SK-N-SH (cell line): ENCODE results near the gene TWNK. TPM values are rescaled to one million over a fixed set of nuclear protein-coding genes. Genes with fewer than 3 reads are reported as not detected.

Experiments used
- CTCF ChIA-PET: fragments of 300-600, 350-600 bp; formaldehyde crosslinking; extraction: SDS; loops from one replicate; lab custom pipeline; 2021; lab: Yijun Ruan, JAX
- POLR2A ChIA-PET: fragments of 350-600 bp; sonication (Branson Sonifier 250); formaldehyde crosslinking; extraction: SDS; loops from one replicate; lab custom pipeline; 2020; ENCODE audit warnings: antibody characterized with exemption, inconsistent platforms; lab: Yijun Ruan, JAX
- DNase-seq: peaks from one replicate; pipeline ENCODE4 v3.0.0; 2012
- H2AFZ ChIP-seq: fragments of 200-600 bp; sonication (generic); 2 replicates; pipeline ENCODE4 v1.8.1; 2016; ENCODE audit warnings: antibody characterized with exemption, mild to moderate bottlenecking, low read depth
- H3F3A ChIP-seq: fragments of 200-600 bp; sonication (generic); replicated peaks from 2 replicates; pipeline ENCODE3; 2016; ENCODE audit warnings: antibody characterized with exemption, mild to moderate bottlenecking; ENCODE audit not compliant: insufficient read depth
- H3K27ac ChIP-seq, 2 experiments: fragments of 200-500 bp in 1 of 2; fragments of 200-600 bp in 1 of 2; sonication (Bioruptor generic) in 1 of 2; sonication (generic), shearing (Covaris generic) in 1 of 2; 2 replicates each; pipeline versions ENCODE4 v1.5.1 to v1.6.1; 2014 to 2016; ENCODE audit warnings: low read depth in 2 of 2, inconsistent platforms in 1 of 2, low read length in 1 of 2, mild to moderate bottlenecking in 1 of 2, mixed read lengths in 1 of 2
- H3K27me3 ChIP-seq: fragments of 200-600 bp; sonication (generic), shearing (Covaris generic); 2 replicates; pipeline ENCODE4 v1.6.1; 2016; ENCODE audit warnings: mixed run types; ENCODE audit not compliant: insufficient read depth
- H3K36me3 ChIP-seq, 2 experiments: fragments of 200-500 bp in 1 of 2; fragments of 200-600 bp in 1 of 2; sonication (Bioruptor generic) in 1 of 2; sonication (generic) in 1 of 2; replicated peaks in 1 of 2; 2 replicates each; pipeline versions ENCODE3 to v1.5.1; 2014 to 2016; ENCODE audit warnings: low read length in 1 of 2, mild to moderate bottlenecking in 1 of 2; ENCODE audit not compliant: insufficient read depth in 2 of 2, control insufficient read depth in 1 of 2
- H3K4me1 ChIP-seq, 2 experiments: fragments of 200-500 bp in 1 of 2; fragments of 200-600 bp in 1 of 2; sonication (Bioruptor generic) in 1 of 2; sonication (generic), shearing (Covaris generic) in 1 of 2; 2 replicates each; pipeline versions ENCODE4 v1.5.1 to v1.6.1; 2014 to 2016; ENCODE audit warnings: low read depth in 1 of 2, low read length in 1 of 2, mixed run types in 1 of 2; ENCODE audit not compliant: insufficient read depth in 2 of 2, control insufficient read depth in 1 of 2
- H3K4me2 ChIP-seq: fragments of 200-600 bp; sonication (generic), shearing (Covaris generic); 2 replicates; pipeline ENCODE4 v1.6.1; 2017; ENCODE audit warnings: mixed run types
- H3K4me3 ChIP-seq, 2 experiments: fragments of 200-500 bp in 1 of 2; fragments of 200-600 bp in 1 of 2; sonication (Bioruptor generic) in 1 of 2; sonication (generic), shearing (Covaris generic) in 1 of 2; 2 replicates each; pipeline versions ENCODE4 v1.5.1 to v1.8.1; 2014 to 2016; ENCODE audit warnings: low read depth in 2 of 2, inconsistent platforms in 1 of 2, low read length in 1 of 2, mild to moderate bottlenecking in 1 of 2, mixed read lengths in 1 of 2, moderate library complexity in 1 of 2
- H3K79me2 ChIP-seq: fragments of 200-600 bp; sonication (generic); 2 replicates; pipeline ENCODE4 v1.8.1; 2017; ENCODE audit warnings: mild to moderate bottlenecking; ENCODE audit not compliant: insufficient read depth
- H3K9ac ChIP-seq: fragments of 200-600 bp; sonication (generic); 2 replicates; pipeline ENCODE4 v1.6.1; 2017; ENCODE audit warnings: mixed run types
- H3K9me2 ChIP-seq: fragments of 200-600 bp; sonication (generic); 2 replicates; pipeline ENCODE4 v1.6.1; 2017; ENCODE audit warnings: mixed run types
- H3K9me3 ChIP-seq: fragments of 200-600 bp; sonication (generic); 2 replicates; pipeline ENCODE4 v1.6.1; 2017; ENCODE audit warnings: mixed run types, mild to moderate bottlenecking, moderate library complexity
- H4K20me1 ChIP-seq: fragments of 200-600 bp; sonication (generic); 2 replicates; pipeline ENCODE4 v1.6.1; 2017; ENCODE audit warnings: mild to moderate bottlenecking, mixed run types; ENCODE audit not compliant: insufficient read depth
- CHD2 ChIP-seq: fragments of 150-350 bp; IDR thresholded peaks from 2 replicates; pipeline ENCODE4 v1.6.1; 2018; ENCODE audit warnings: low read length; ENCODE audit not compliant: partially characterized antibody
- CTCF ChIP-seq: fragments of 200-600 bp; sonication (generic); IDR thresholded peaks from 2 replicates; pipeline ENCODE4 v1.6.1; 2017; ENCODE audit warnings: antibody characterized with exemption, mild to moderate bottlenecking, moderate library complexity
- ELF1 ChIP-seq: IDR thresholded peaks from 2 replicates; pipeline ENCODE4 v1.4.0; 2012
- FOSL2 ChIP-seq: IDR thresholded peaks from 2 replicates; pipeline ENCODE4 v1.4.0; 2012; ENCODE audit warnings: low read depth, mild to moderate bottlenecking, moderate library complexity, borderline replicate concordance
- FOXJ3 ChIP-seq: sonication (generic); formaldehyde crosslinking; IDR thresholded peaks from 2 replicates; pipeline ENCODE4 v1.5.1; 2020; ENCODE audit warnings: mild to moderate bottlenecking, missing genetic modification reagents
- FOXM1 ChIP-seq: IDR thresholded peaks from 2 replicates; pipeline ENCODE4 v1.4.0; 2012; ENCODE audit warnings: low read depth, mild to moderate bottlenecking
- GABPA ChIP-seq: IDR thresholded peaks from 2 replicates; pipeline ENCODE4 v1.4.0; 2012; ENCODE audit warnings: low read depth, mild to moderate bottlenecking
- IRF3 ChIP-seq: fragments of 150-350 bp; IDR thresholded peaks from 2 replicates; pipeline ENCODE4 v1.6.1; 2016; ENCODE audit warnings: mild to moderate bottlenecking, low read depth, low read length
- JUND ChIP-seq: IDR thresholded peaks from 2 replicates; pipeline ENCODE4 v1.4.0; 2012
- MEF2A ChIP-seq: IDR thresholded peaks from 2 replicates; pipeline ENCODE4 v1.4.0; 2012; ENCODE audit warnings: low read depth, borderline replicate concordance
- MXI1 ChIP-seq: IDR thresholded peaks from 2 replicates; pipeline ENCODE4 v1.6.1; 2012; ENCODE audit warnings: mild to moderate bottlenecking, low read depth, low read length, improper control_type of control experiment
- NFIC ChIP-seq: IDR thresholded peaks from 2 replicates; pipeline ENCODE4 v1.4.0; 2012; ENCODE audit warnings: borderline replicate concordance
- RAD21 ChIP-seq: IDR thresholded peaks from 2 replicates; pipeline ENCODE4 v1.6.1; 2012; ENCODE audit warnings: mild to moderate bottlenecking, low read length
- RXRA ChIP-seq: IDR thresholded peaks from 2 replicates; pipeline ENCODE4 v1.4.0; 2012; ENCODE audit warnings: low read depth, mild to moderate bottlenecking, borderline replicate concordance
- SIN3A ChIP-seq: IDR thresholded peaks from 2 replicates; pipeline ENCODE4 v1.6.1; 2012; ENCODE audit warnings: low read depth, mild to moderate bottlenecking, low read length, moderate library complexity, borderline replicate concordance
- SMC3 ChIP-seq: IDR thresholded peaks from 2 replicates; pipeline ENCODE4 v1.6.1; 2012; ENCODE audit warnings: low read depth, low read length, improper control_type of control experiment
- TCF12 ChIP-seq: IDR thresholded peaks from 2 replicates; pipeline ENCODE4 v1.4.0; 2012
- TEAD4 ChIP-seq: IDR thresholded peaks from 2 replicates; pipeline ENCODE4 v1.4.0; 2012; ENCODE audit warnings: mild to moderate bottlenecking, borderline replicate concordance; ENCODE audit not compliant: insufficient read depth
- YY1 ChIP-seq: IDR thresholded peaks from 2 replicates; pipeline ENCODE4 v1.4.0; 2012; ENCODE audit warnings: low read depth, mild to moderate bottlenecking
- ZBTB33 ChIP-seq: IDR thresholded peaks from 2 replicates; pipeline ENCODE4 v1.4.0; 2012; ENCODE audit warnings: low read depth, borderline replicate concordance
- WGBS: methylation state at CpG from one replicate; pipeline ENCODE4 v1.1.6; 2017; ENCODE audit warnings: low lambda C conversion rate; 5-methylcytosine and 5-hydroxymethylcytosine counted together
- polyA plus RNA-seq, 3 experiments: library from polyadenylated mRNA; depleted of rRNA; stranded (reverse); fragments of >200 nt; gene quantifications; 2 replicates each; pipeline ENCODE4 v1.2.3, GENCODE V29; 2012

The TWNK gene
- polyA plus RNA-seq, 1 of the 3 experiments (the other 2 are of a cell fraction): 16.4 TPM

GRCh38 chr10:100988166-100988565 lies 823 bp downstream of the TWNK start:
- DNase-seq: no peak

GRCh38 chr10:100989088-100989487 lies 1.7 kb downstream of the TWNK start:
- Histone ChIP-seq H3K36me3 (peaks cover 29 to 52% of the 10 kb centered on the region in 2 experiments), H3K9ac (no peak overlapping the region), H3K9me2 (no peaks in the 10 kb centered on the region), H3K27ac (no peak overlapping the region), H3F3A (peaks cover 4% of the 10 kb centered on the region), H4K20me1 (0 out of 2 replicates have a peak, but pooled peaks cover 4% of the 10 kb centered on the region), H2AFZ (no peak overlapping the region), H3K4me3 (peak overlapping the region in 1 of 2 experiments; percentile 98; a peak in 2 of 4 replicates), H3K79me2 (peaks cover 57% of the 10 kb centered on the region), H3K9me3 (no peaks in the 10 kb centered on the region), H3K4me1 (peaks cover 21 to 45% of the 10 kb centered on the region in 2 experiments), H3K4me2 (peak overlapping the region; percentile 98), H3K27me3 (no peaks in the 10 kb centered on the region)
- TF ChIP-seq SMC3: no peak
- TF ChIP-seq RXRA: no peak
- no peak for TF ChIP-seq MEF2A
- TF ChIP-seq MXI1: no peak
- TF ChIP-seq SIN3A: no peak
- no peak for TF ChIP-seq FOXJ3 (CRISPR knock-in tag)
- TF ChIP-seq FOXM1: no peak
- TF ChIP-seq TCF12: no peak
- TF ChIP-seq NFIC: no peak
- no peak for TF ChIP-seq CTCF
- TF ChIP-seq GABPA: no peak
- WGBS: 83% methylated on average over 19 of the region's 21 CpGs
- ChIA-PET CTCF (interaction anchor here (1.1 to 24.5 kb wide), 5 partner anchors 9 to 52 kb away, joined by 3 to 443 read pairs (median 17); partner anchors contain the start of gene LZTS2), POLR2A (no interaction called here)
- no peak for DNase-seq

More at GRCh38 chr10:100988166-100988565, 823 bp downstream of the TWNK start:
- CTCF ChIA-PET: interaction anchor here (0.7 to 24.5 kb wide), 6 partner anchors 10 to 53 kb away, joined by 3 to 443 read pairs (median 10); partner anchors contain the start of gene LZTS2
- peak overlapping the region; percentile 84 for H3K9ac ChIP-seq
- H3K36me3 ChIP-seq: peaks cover 29 to 47% of the 10 kb centered on the region in 2 experiments
- peaks cover 21 to 45% of the 10 kb centered on the region in 2 experiments for H3K4me1 ChIP-seq
- no peak overlapping the region; a peak in 1 of 4 replicates for H3K27ac ChIP-seq
- 22% methylated on average over 10 of the region's 10 CpGs for WGBS
- H3K79me2 ChIP-seq: peaks cover 57% of the 10 kb centered on the region
- H3K9me2 ChIP-seq: no peaks in the 10 kb centered on the region
- no peaks in the 10 kb centered on the region for H3K27me3 ChIP-seq
- H2AFZ ChIP-seq: no peak overlapping the region
- TF ChIP-seq RAD21: no peak
- no peak for TF ChIP-seq GABPA
- TF ChIP-seq TEAD4: no peak
- no peak for TF ChIP-seq FOSL2
- TF ChIP-seq YY1: no peak
- TF ChIP-seq SIN3A: no peak
- no peak for TF ChIP-seq FOXM1
- no peak for TF ChIP-seq CHD2
- TF ChIP-seq NFIC: no peak
- TF ChIP-seq IRF3: no peak
- no peak for TF ChIP-seq ELF1
- no peak for TF ChIP-seq JUND
- TF ChIP-seq ZBTB33: no peak
- TF ChIP-seq, all 33 proteins: peak for 0
- H3F3A ChIP-seq: peaks cover 2% of the 10 kb centered on the region
- H3K4me2 ChIP-seq: peak overlapping the region; percentile 98
- POLR2A ChIA-PET: interaction anchor here (1.0 kb wide), 1 partner anchor 18 kb away, joined by 3 read pairs; no protein-coding TSS in a partner anchor
- H3K9me3 ChIP-seq: no peaks in the 10 kb centered on the region
- 0 out of 2 replicates have a peak, but pooled peaks cover 4% of the 10 kb centered on the region for H4K20me1 ChIP-seq
- peak overlapping the region; percentile 85 to 98 for H3K4me3 ChIP-seq
